GM19328 (cell line): ENCODE results near the gene CAMK2B.

Experiments used
- ATAC-seq: cut with Tn5 transposase; IDR thresholded peaks from one replicate; pipeline ENCODE4 v1.9.1; 2021; ENCODE audit warnings: mild to moderate bottlenecking, moderate library complexity; ENCODE audit not compliant: unreplicated experiment

The CAMK2B gene

DNA sequence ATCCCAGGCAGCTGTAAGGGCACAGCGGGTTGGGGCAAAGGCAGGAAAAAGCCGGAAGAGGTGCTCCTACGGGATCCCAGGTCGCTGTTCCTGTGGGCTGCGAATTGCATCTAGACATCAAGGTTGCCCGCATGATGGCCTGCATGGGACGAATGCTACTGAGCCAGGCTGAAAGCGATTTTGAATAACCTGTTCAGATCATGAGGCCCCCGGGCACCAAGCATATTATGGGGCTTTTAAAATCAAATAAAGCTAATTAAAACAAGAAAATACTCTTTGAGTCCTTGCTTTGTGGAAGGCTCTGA lies 37.1 kb downstream of the CAMK2B start:
- no peak for ATAC-seq

- no peak for ATAC-seq
These were observed 37.7 kb downstream of the CAMK2B start for GRCh38 chr7:44287488-44288380.

- no peak for ATAC-seq
These were observed 38.5 kb downstream of the CAMK2B start for GRCh38 chr7:44286618-44287487.

- ATAC-seq, result no peak
These were observed 39.2 kb downstream of the CAMK2B start for GRCh38 chr7:44286182-44286617.

- ATAC-seq, result no peak
These were observed 39.8 kb downstream of the CAMK2B start for GRCh38 chr7:44285561-44285960.

DNA sequence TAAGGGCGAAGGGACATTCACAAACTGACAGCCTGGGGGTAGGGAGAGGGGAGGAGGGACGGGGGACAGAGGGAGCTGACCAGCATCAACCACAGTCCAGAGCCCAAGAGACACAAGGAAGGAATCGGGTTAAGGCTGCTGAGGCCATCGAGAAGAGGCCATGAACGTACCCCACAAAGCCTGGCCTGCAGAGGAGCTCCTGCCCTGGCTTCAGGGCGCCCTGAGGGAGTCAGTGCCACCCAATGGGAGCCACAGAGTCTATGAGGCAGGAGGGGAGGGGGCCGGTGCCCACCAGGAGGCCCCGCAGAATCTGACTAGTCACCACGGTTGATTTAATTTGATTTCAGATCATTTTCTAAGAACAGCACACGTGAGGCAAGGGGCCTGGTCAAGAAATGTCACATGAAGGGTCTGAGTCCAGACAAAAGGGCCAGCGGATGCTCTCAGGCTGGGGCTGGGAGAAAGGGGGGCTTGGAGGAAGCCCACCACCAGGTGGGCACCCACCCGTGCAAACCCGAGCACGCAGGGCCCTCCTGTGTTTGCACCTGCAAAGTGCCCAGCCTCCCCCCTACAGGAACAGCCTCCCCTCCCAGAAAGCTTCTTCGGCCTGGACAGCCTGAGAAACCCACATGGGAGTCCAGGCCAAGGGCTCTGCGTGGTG lies 40.4 kb downstream of the CAMK2B start:
- ATAC-seq, result no peak

GRCh38 chr7:44284216-44284615 lies 41.2 kb downstream of the CAMK2B start:
- no peak for ATAC-seq

GRCh38 chr7:44283381-44284211 lies 41.8 kb downstream of the CAMK2B start:
- no peak for ATAC-seq

- ATAC-seq, result no peak
These were observed 42.7 kb downstream of the CAMK2B start for GRCh38 chr7:44282601-44283171.

GRCh38 chr7:44281811-44282600 lies 43.4 kb downstream of the CAMK2B start:
- no peak for ATAC-seq

GRCh38 chr7:44280993-44281721 lies 44.2 kb downstream of the CAMK2B start:
- ATAC-seq, result no peak

DNA sequence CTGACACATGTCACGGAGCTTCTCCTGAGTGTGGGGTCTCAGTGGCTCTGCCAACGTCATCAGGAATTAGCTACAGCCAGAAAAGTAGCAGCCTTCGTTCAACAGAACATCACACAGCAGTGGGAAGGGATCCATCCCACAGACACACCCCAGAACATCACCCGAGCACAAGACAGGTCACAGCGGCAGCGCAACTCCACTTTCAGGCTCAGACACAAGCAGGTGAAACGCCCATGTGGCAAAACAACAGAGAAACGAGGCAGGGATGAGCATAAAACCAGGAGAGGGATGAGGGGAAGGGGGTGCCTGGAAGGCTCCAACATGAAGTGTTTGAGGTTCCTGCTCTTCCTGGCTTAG lies 44.8 kb downstream of the CAMK2B start:
- ATAC-seq, result no peak

- no peak for ATAC-seq
These were observed 45.5 kb downstream of the CAMK2B start for GRCh38 chr7:44279731-44280505.

DNA sequence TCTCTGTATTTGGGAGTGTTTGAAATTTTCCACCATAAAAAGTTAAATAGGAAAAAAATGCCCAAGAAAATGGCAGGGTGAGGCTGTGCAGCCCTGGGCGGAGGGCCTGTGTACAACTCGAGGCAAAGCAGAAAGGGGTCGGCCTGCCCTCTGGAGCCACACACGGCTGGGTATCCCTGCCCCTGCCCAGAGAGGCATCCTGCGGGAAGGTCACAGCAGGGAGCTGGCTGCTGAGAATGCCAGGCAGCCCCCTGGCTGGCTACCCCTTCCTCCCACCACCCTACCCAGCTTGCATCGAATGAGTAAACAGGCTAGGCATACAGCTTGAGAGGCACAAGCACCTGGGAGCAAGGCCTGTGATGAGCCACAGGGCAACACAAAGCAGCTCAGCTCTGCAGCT lies 46.1 kb downstream of the CAMK2B start:
- no peak for ATAC-seq

DNA sequence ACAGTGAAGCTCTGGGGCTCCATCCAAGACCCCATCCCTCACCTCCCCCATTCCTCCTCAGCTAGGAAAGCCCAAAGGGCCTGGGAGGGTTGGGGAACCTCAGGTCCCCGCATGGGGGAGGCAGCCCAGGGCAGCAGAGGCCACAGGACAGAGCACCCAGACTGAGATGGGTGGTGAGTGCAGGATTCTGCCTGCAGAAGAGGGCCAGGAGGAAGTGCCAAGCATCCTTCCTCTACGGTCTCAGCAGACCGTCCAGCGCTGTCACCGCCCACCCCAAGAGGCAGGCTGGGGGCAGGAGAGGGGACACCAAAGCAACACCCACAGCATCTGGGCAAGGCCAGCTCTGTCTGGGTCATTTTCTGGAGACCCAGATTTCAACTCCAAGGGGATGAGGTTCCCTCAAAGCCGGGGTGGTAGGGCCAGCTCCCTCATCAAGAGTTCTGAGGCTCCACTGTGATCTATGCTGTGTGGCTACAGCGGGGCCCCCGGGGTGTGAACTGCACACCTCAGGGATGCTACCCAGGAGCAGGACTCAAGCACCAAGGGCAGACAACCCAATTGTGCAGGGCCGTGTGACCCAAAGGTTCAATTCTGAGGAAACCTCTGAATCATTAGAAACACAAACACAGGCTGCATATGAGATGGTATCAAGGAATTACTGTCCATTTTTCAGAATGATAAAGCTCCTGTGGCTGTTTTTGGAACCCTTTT lies 46.8 kb downstream of the CAMK2B start:
- no peak for ATAC-seq

DNA sequence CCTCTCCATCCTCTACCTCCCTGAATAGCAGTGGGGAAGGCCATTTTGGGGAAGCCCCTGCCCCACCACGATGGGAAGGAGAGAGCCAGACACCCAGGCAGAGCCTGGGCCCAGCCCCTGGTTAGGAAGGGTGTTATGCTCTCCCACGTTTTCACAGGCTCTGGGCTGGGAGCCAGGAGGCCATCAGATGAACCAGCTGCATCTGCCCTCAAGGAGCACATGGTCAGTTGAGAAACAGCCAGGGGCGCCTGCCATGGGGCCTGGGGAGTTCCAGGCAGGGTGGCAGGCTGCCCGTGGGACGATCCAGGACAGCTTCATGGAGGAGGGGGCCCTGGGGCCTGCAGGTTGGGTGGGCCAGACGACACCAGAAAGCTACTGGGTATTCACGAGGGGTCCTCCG lies 47.5 kb downstream of the CAMK2B start:
- no peak for ATAC-seq

DNA sequence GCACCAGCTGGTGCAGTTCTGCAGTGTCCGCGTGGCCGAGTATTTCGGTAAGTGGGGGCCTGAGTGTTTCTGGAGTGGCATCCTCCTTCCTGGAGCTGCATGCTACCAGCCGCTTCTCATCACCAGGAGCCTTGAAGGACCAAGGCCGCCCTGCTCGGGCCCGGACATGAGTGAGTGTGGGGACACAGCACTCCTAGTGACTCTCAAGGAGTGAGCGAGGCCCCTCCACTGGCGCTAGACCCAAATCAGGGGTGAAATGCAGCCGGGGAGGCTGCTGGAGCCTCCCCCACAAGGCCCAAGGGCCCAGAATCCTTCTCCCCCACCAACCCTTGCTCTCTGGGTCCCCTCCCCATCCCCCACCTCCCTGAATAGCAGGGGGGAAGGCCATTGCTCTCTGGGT lies 48.0 kb downstream of the CAMK2B start:
- no peak for ATAC-seq
